SU-DHL-6 (cell line): ENCODE data around the gene OR9G4.

Experiments used
- H2AFZ ChIP-seq: fragments of 200-600 bp; sonication (generic); 2 replicates; pipeline ENCODE4 v1.6.1; 2014; ENCODE audit warnings: low read depth, mild to moderate bottlenecking, moderate library complexity, mixed read lengths, antibody characterized with exemption, low read length; ENCODE audit not compliant: severe bottlenecking
- H3F3A ChIP-seq: fragments of 200-600 bp; shearing (Covaris generic); 2 replicates; pipeline ENCODE4 v1.6.0; 2016; ENCODE audit warnings: antibody characterized with exemption, mild to moderate bottlenecking; ENCODE audit not compliant: insufficient read depth
- H3K27ac ChIP-seq: fragments of 200-600 bp; sonication (generic); 2 replicates; pipeline ENCODE4 v1.5.1; 2016; ENCODE audit warnings: low read depth, mild to moderate bottlenecking, low read length, moderate library complexity, mixed read lengths
- H3K27me3 ChIP-seq: fragments of 200-600 bp; sonication (generic), shearing (Covaris generic); 2 replicates; pipeline ENCODE4 v1.6.0; 2014; ENCODE audit warnings: mild to moderate bottlenecking, low read length
- H3K36me3 ChIP-seq: fragments of 200-600 bp; sonication (generic); 2 replicates; pipeline ENCODE4 v1.6.1; 2014; ENCODE audit warnings: mild to moderate bottlenecking, low read length, mixed read lengths
- H3K4me2 ChIP-seq: fragments of 300-600, 200-600 bp; shearing (Covaris generic), sonication (generic); 2 replicates; pipeline ENCODE4 v1.6.0; 2014; ENCODE audit warnings: low read length, low read depth, mild to moderate bottlenecking; ENCODE audit not compliant: poor library complexity, severe bottlenecking
- H3K4me3 ChIP-seq: fragments of 200-600 bp; sonication (generic); 2 replicates; pipeline ENCODE4 v1.5.1; 2014; ENCODE audit warnings: antibody characterized with exemption, low read length, mild to moderate bottlenecking, mixed read lengths; ENCODE audit not compliant: insufficient read depth, poor library complexity, severe bottlenecking
- H3K79me2 ChIP-seq: fragments of 200-600 bp; sonication (generic); 2 replicates; pipeline ENCODE4 v1.6.1; 2014; ENCODE audit warnings: mild to moderate bottlenecking, low read length, moderate library complexity; ENCODE audit not compliant: insufficient read depth
- H3K9ac ChIP-seq: fragments of 200-600 bp; sonication (generic); 2 replicates; pipeline ENCODE4 v1.7.0; 2014; ENCODE audit warnings: mild to moderate bottlenecking, low read length
- H3K9me2 ChIP-seq: fragments of 200-600 bp; sonication (generic); replicated peaks from 2 replicates; pipeline ENCODE4 v1.6.1; 2014; ENCODE audit warnings: low read length; ENCODE audit not compliant: insufficient read depth
- H3K9me3 ChIP-seq: fragments of 200-600 bp; sonication (generic); 2 replicates; pipeline ENCODE4 v1.6.1; 2014; ENCODE audit warnings: low read length, mixed read lengths; ENCODE audit not compliant: insufficient read depth
- H4K20me1 ChIP-seq: fragments of 200-600 bp; sonication (generic); 2 replicates; pipeline ENCODE4 v1.6.1; 2014; ENCODE audit warnings: low read depth, mild to moderate bottlenecking, antibody characterized with exemption, low read length, moderate library complexity, mixed read lengths
- EZH2phosphoT487 ChIP-seq: fragments of 200-600 bp; sonication (generic), shearing (Covaris generic); conservative IDR thresholded peaks from 2 replicates; pipeline ENCODE4 v1.6.1; 2018; ENCODE audit warnings: mild to moderate bottlenecking, antibody characterized with exemption, low read length, moderate library complexity, mixed read lengths
- TF ChIP-seq, protein P1 (sequence below): fragments of 200-600 bp; sonication (generic); IDR thresholded peaks from one replicate; pipeline ENCODE4 v1.5.1; 2017; ENCODE audit warnings: antibody characterized with exemption, mild to moderate bottlenecking, low read length, moderate library complexity; ENCODE audit not compliant: insufficient read depth, poor library complexity, severe bottlenecking

Gene OR9G4

DNA sequence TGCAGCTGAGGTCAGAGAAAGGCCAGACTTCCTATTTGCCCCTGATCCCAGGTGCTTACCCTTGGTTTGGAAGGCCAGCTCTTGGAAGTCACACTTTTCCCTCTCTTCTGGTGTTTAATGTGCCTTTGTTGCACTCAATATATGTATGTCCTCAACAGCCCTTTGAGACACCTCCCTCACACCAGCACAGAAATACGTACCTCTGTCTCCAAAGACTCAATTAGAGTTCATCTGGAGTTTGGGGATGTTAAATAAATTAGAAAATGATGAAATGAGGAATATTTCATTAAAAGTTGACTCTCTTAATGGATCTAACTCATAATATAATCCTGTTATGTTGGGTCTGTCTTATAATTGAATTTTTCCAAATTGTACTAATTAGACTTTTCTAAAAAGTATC is at the start of gene OR9G4:
OR9G4 (minus strand) TSS at position 101 of the 400 bp plus-strand sequence. CDS start 4,931 bp downstream, outside the sequence.
- Histone ChIP-seq H3K9ac (no peak within 1 kb of the TSS), H3F3A (no peaks in the 10 kb centered on the region), H2AFZ (no peak within 1 kb of the TSS), H3K36me3 (no peaks in the 10 kb centered on the region), H3K9me3 (no peaks in the 10 kb centered on the region), H3K9me2 (no peaks in the 10 kb centered on the region), H3K79me2 (no peaks in the 10 kb centered on the region), H4K20me1 (no peaks in the 10 kb centered on the region), H3K27ac (no peak within 1 kb of the TSS), H3K4me2 (no peak within 1 kb of the TSS), H3K27me3 (no peaks in the 10 kb centered on the region), H3K4me3 (no peak within 1 kb of the TSS)
- no peak for TF ChIP-seq EZH2phosphoT487
- TF ChIP-seq, protein P1, sequence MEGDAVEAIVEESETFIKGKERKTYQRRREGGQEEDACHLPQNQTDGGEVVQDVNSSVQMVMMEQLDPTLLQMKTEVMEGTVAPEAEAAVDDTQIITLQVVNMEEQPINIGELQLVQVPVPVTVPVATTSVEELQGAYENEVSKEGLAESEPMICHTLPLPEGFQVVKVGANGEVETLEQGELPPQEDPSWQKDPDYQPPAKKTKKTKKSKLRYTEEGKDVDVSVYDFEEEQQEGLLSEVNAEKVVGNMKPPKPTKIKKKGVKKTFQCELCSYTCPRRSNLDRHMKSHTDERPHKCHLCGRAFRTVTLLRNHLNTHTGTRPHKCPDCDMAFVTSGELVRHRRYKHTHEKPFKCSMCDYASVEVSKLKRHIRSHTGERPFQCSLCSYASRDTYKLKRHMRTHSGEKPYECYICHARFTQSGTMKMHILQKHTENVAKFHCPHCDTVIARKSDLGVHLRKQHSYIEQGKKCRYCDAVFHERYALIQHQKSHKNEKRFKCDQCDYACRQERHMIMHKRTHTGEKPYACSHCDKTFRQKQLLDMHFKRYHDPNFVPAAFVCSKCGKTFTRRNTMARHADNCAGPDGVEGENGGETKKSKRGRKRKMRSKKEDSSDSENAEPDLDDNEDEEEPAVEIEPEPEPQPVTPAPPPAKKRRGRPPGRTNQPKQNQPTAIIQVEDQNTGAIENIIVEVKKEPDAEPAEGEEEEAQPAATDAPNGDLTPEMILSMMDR: no peak

DNA sequence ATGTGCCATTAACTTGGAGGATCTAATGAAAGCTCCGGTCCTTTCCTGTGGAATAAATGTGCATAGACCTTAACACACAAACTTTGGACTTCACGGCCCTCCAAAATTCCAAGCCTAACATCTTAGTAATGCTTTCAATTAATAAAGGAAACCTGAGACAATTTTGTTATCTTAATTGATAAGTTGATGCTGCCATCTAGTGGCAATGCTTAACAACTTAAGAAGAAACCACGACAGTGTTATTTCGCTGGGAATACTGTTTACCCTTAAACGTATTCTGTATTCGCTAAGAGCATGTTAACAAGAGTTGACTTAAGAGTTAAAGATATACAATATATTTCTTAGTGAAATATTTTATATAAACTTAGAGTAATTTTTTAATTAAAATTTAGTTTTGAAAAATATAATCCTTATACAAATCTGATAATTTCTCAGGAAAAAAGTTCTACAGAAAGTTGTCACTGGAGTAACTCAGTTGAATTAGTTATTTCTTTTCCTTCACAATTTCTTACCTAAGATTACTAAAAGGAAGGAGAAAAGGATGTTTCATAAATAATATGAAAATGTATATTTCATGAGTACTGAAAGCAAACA is 35.0 kb upstream of the OR9G4 start:
- Histone ChIP-seq H3K9me3 (no peaks in the 10 kb centered on the region), H3K4me2 (no peak overlapping the region), H4K20me1 (0 out of 2 replicates have a peak, but pooled peaks cover 3% of the 10 kb centered on the region), H3K36me3 (no peaks in the 10 kb centered on the region), H2AFZ (no peak overlapping the region), H3K4me3 (no peak overlapping the region), H3F3A (no peaks in the 10 kb centered on the region), H3K27me3 (no peaks in the 10 kb centered on the region), H3K9me2 (no peaks in the 10 kb centered on the region), H3K27ac (no peak overlapping the region), H3K9ac (no peak overlapping the region), H3K79me2 (no peaks in the 10 kb centered on the region)
- TF ChIP-seq, protein P1: peak; percentile 48
- TF ChIP-seq EZH2phosphoT487: no peak

DNA sequence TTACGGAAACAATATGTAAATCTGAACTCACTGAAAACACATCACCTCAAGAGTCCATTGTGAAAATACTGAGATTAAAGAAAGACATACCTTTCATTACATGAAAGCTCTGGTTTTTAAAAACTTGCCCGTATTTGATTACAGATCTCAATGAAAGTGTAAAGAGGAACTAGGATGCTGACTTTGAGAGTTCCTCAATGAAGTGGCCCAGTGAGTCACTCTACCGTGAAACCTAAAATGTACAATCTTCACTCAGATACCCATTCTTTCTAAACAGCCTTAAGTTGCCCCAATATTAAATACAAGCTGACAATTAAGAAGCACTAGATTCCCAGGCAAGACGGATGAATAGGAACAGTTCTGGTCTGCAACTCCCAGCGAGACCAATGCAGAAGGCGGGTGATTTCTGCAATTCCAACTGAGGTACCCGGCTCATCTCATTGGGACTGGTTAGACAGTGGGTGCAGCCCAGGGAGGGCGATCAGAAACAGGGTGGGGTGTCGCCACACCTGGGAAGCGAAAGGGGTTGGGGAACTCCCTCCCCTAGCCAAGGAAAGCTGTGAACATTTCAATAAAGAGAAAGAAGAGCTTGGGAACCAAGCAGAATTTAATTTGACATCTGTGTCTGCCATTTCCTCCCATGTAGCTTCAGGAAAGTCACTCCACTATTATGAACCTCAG is 33.8 kb upstream of the OR9G4 start:
- 0 out of 2 replicates have a peak, but pooled peaks cover 3% of the 10 kb centered on the region for H4K20me1 ChIP-seq
- H2AFZ ChIP-seq: no peak overlapping the region
- no peak overlapping the region for H3K4me3 ChIP-seq
- H3K27me3 ChIP-seq: no peaks in the 10 kb centered on the region
- H3F3A ChIP-seq: no peaks in the 10 kb centered on the region
- no peak overlapping the region for H3K27ac ChIP-seq
- H3K4me2 ChIP-seq: no peak overlapping the region
- H3K79me2 ChIP-seq: no peaks in the 10 kb centered on the region
- H3K9ac ChIP-seq: no peak overlapping the region
- H3K9me3 ChIP-seq: no peaks in the 10 kb centered on the region
- H3K36me3 ChIP-seq: no peaks in the 10 kb centered on the region
- no peak for TF ChIP-seq EZH2phosphoT487
- TF ChIP-seq, protein P1: no peak
- no peaks in the 10 kb centered on the region for H3K9me2 ChIP-seq
